GM19372 (cell line): ENCODE results near the gene PRSS23.

Experiments
- ATAC-seq: cut with Tn5 transposase; IDR thresholded peaks from one replicate; pipeline ENCODE4 v1.9.1; 2021; ENCODE audit warnings: mild to moderate bottlenecking, low read depth, moderate library complexity; ENCODE audit not compliant: unreplicated experiment

PRSS23 gene

GRCh38 chr11:86790195-86790725 lies 10.1 kb upstream of the PRSS23 start:
- no peak for ATAC-seq

- no peak for ATAC-seq
Observed at GRCh38 chr11:86790867-86791849, 9.2 kb upstream of the PRSS23 start.

DNA sequence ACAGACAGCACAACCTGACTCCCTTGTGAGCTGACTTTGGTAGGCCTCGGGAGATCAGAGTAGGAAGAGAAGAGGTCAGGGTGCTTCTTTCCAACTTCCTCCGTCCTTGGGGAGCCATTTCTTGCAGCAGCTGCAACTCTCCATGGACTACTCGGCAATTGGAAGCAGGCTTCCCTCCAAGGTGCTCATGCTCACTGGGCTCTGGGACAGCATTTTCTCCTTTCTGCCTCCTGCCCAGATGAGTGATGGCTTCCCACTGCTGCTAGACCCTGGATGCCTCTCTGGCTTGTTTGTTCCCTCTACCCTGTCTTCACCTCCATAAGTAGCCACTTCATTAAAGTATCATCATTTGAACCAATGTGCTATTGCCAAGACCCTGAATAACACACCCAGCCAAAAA lies 8.2 kb upstream of the PRSS23 start:
- no peak for ATAC-seq

GRCh38 chr11:86793307-86793706 lies 7.0 kb upstream of the PRSS23 start:
- ATAC-seq: no peak

DNA sequence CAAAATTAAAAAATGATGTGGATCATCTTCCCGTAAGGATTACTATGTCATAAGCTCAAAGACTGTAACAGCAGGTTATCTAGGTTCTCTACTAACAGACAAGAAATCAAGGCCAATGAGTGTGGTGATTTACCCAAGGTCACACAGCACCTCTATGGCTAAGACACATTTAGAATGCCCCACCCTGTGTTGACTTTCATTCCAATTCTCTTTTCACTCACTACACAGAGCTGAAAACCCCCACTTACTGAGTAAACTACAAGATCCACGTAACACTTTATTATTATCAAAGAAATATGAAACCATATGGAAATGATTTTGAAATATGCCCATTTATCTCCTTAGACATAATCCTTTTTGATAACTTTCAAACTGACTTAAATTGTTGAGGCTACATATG lies 4.8 kb upstream of the PRSS23 start:
- ATAC-seq: no peak

GRCh38 chr11:86795949-86796348 lies 4.4 kb upstream of the PRSS23 start:
- ATAC-seq: no peak

GRCh38 chr11:86797133-86797532 lies 3.2 kb upstream of the PRSS23 start:
- no peak for ATAC-seq

DNA sequence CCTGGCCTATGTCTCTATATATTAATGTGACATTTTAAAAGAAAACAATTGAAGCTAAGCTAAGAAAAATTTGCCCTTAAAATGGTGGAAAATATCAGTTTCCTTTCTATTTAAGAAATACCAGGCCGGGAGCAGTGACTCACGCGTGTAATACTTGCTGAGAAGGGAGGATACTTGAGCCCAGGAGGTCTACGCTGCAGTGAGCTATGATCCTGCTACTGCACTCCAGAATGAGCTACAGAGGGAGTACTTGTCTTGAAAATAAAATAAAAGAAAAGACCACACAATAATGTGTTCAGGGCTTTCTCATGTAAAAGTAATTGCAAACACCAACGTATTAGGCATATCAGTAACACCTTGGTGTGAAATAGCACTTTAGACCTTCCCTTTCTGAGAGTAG lies 1.4 kb upstream of the PRSS23 start:
- ATAC-seq: no peak

DNA sequence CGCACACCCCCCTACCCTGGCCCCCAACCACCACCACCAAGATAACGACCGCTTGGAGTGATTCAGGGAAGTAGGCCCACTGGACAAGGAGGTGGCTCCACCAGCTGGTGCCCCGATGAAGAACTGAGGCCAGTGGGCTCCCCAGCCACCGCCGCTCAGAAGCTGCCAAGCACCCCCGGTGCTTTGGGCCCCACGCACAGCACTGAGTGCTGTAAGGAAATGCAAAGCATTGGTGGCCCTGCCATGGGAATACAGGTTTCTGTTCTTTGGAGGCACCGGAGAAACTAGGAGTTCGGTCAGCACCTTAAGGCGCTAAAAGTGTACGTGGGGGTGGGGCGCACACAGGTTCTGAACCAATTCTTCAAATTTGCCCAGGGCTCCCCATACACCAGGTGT lies 664 bp upstream of the PRSS23 start:
- ATAC-seq: no peak

DNA sequence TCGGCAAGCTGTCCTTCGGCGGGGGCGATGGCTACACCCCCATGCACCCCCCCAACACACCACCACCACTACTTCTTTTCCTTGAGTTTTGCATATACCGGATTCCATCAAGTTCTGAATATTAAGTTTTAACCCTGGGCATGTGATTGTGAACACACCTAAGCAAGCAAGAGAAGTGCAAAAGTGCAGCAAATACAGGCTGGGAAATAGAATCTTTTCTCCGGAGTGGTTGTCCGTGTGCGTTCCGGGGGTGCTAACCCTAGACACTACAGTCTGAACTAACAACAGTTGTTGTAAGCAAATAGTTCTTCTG lies 574 bp downstream of the PRSS23 start:
- ATAC-seq: no peak

DNA sequence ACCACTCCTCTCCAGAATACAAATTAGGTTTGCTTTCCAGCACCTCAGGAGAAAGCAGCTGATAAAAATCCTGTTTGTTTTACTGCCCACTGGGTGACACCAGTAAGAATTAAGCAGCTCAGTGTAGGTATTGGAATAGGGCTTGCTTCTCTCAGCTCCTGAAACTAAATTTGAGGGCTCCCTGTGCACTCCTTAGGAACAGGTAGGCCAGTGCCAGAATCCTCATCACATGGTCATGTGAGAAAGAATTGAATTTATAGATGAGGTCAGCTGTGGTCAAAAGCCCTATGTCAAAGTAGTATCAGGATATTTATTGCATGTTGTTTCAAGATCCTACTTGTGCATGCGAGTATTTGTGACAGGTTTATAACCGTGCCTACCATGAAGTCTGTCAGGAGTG lies 1.0 kb downstream of the PRSS23 start:
- ATAC-seq: no peak

- ATAC-seq: no peak
Observed at GRCh38 chr11:86802146-86802545, 1.8 kb downstream of the PRSS23 start.

DNA sequence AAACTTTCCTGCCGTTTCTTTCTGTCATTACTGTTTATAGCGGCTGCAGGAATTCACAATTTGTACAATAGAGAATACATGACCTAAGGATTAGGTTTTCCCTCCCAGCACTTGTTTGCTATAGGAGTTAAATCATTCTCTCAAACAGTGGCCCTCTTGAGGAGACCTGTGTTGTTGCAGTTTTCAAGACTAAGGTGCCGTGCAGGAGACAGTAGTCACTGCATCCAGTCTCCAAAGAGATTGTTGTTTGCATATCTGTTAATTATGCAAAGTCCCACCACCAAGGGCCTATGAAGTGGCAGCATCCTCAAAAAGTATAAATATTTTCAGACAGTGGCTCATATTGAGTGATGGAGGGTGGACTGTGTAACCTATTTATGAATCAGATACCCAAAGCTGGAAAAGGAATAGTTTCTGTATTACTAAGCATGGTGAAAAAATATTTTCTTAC lies 2.3 kb downstream of the PRSS23 start:
- ATAC-seq: peak; percentile 47

DNA sequence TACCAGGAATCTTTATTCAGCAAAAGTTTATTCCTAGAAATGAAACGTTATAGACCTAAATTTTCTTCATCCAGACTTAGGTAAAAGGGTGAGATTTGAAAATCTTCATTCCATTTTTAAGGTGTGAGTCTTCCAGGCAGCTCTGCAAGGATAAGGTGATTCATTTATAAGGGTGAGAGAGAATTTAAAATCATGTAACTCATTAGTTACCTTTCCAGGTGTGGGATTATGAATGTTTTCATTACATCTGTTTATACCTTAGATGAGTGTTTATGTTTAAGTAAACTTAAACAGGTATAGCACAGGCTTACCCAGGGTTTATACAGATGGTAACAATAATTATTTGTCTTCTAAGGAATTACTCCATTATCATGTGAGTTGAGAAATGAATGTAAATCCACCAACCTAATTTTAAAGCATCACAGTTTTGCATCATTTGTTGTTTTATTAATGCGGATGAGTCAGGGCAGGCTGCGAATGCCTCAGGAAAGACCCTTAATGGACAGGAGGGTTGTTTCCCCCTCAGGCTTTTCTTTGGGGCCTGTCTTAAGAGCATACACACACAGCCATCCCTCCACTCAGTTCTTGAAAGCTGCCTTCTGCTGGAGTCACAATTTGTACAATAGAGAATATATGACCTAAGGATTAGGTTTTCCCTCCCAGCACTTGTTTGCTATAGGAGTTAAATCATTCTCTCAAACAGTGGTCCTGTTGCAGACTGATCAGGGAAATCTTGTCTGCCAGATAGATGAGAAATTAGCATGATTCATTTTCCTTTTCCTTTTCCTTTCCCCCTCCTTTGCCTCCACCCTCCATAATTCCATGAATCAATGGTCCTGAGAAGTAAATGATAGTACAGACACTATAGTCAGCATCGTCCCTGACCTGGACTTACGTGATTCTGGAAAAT lies 3.0 kb downstream of the PRSS23 start:
- ATAC-seq: no peak

- no peak for ATAC-seq
Observed at GRCh38 chr11:86804951-86805350, 4.6 kb downstream of the PRSS23 start.

GRCh38 chr11:86805873-86806310 lies 5.5 kb downstream of the PRSS23 start:
- no peak for ATAC-seq

GRCh38 chr11:86806903-86807302 lies 6.6 kb downstream of the PRSS23 start:
- no peak for ATAC-seq

DNA sequence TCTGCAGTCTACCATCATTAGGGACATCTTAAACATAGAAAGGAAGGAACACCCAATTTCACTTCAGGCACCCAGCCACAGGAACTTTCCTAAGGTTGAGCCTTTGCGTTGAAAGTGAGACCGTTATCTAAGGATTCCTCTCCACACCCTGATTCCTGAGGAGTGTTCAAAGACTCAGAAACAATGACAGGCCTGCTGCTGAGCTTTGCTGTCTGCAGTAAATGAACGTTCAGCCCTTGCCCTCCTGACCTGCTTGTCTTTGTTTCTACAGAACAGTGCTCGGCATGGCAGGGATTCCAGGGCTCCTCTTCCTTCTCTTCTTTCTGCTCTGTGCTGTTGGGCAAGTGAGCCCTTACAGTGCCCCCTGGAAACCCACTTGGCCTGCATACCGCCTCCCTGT lies 7.0 kb downstream of the PRSS23 start:
- no peak for ATAC-seq

DNA sequence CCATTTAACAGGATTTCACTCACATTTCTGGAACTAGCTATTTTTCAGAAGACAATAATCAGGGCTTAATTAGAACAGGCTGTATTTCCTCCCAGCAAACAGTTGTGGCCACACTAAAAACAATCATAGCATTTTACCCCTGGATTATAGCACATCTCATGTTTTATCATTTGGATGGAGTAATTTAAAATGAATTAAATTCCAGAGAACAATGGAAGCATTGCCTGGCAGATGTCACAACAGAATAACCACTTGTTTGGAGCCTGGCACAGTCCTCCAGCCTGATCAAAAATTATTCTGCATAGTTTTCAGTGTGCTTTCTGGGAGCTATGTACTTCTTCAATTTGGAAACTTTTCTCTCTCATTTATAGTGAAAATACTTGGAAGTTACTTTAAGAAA lies 9.2 kb downstream of the PRSS23 start:
- no peak for ATAC-seq

GRCh38 chr11:86810288-86810687 lies 9.9 kb downstream of the PRSS23 start:
- ATAC-seq: no peak
